Measurements from ENCODE around the gene C6orf15.
"Not testable (repeated sequence)": the region's sequence is repeated elsewhere in the genome, so short reads cannot be mapped to it uniquely, and the experiment has no call there.

Gene C6orf15

DNA sequence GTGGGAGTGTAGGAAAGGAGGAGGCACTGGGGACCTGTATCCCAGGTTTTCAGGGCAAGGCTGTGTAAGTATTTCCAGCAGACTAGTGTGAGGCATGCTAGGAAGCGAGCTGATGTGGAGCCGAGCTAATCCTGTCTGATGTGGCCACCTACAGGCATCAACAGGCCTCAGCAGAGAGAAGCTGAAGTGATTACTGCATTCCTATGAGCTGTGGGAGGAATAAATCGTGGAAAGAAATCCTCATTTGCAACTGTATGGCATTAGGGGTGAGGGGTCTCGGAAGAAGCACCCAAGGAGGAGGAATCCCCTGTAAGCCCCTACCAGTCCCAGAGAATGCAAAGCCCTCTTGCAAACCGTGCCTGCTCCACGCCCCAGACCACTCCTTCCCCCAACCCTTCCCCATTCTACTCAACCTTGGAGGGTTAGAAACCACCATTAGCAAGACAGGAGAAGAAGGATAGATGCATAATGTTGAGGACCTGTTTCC, 41.6 kb downstream of the C6orf15 start:
- Histone ChIP-seq H4K20me1 (ENCODE audit: insufficient read depth, low read length) (no peaks in the 10 kb centered on the region), H3K79me2 (ENCODE audit: insufficient read depth, low read length) (no peaks in the 10 kb centered on the region), H3F3A (ENCODE audit: insufficient read depth, low read length) (no peaks in the 10 kb centered on the region), H3K4me1 (ENCODE audit: insufficient read depth, low read length, severe bottlenecking) (no peaks in the 10 kb centered on the region), H2AFZ (ENCODE audit: low read length) (no peak overlapping the region), H3K9me3 (ENCODE audit: low read length) (no peaks in the 10 kb centered on the region), H3K4me3 (ENCODE audit: low read depth, low read length, poor library complexity, severe bottlenecking) (no peak overlapping the region), H3K27me3 (ENCODE audit: insufficient read depth, low read length) (0 out of 2 replicates have a peak, but pooled peaks cover 4% of the 10 kb centered on the region), H3K4me2 (ENCODE audit: low read length) (no peak overlapping the region), H3K36me3 (ENCODE audit: insufficient read depth, low read length) (no peaks in the 10 kb centered on the region), H3K9me2 (ENCODE audit: low read depth, low read length) (no peaks in the 10 kb centered on the region), H3K9ac (ENCODE audit: low read length) (no peak overlapping the region), H3K27ac (ENCODE audit: low read depth, low read length, poor library complexity, severe bottlenecking) (no peak overlapping the region)
- TF ChIP-seq EZH2 (IDR thresholded peaks at IDR 0.05; ENCODE audit: borderline replicate concordance, low read length), result no peak
- TF ChIP-seq, protein P1, sequence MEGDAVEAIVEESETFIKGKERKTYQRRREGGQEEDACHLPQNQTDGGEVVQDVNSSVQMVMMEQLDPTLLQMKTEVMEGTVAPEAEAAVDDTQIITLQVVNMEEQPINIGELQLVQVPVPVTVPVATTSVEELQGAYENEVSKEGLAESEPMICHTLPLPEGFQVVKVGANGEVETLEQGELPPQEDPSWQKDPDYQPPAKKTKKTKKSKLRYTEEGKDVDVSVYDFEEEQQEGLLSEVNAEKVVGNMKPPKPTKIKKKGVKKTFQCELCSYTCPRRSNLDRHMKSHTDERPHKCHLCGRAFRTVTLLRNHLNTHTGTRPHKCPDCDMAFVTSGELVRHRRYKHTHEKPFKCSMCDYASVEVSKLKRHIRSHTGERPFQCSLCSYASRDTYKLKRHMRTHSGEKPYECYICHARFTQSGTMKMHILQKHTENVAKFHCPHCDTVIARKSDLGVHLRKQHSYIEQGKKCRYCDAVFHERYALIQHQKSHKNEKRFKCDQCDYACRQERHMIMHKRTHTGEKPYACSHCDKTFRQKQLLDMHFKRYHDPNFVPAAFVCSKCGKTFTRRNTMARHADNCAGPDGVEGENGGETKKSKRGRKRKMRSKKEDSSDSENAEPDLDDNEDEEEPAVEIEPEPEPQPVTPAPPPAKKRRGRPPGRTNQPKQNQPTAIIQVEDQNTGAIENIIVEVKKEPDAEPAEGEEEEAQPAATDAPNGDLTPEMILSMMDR (IDR thresholded peaks at IDR 0.05; ENCODE audit: low read length), result peak; percentile 25; the same call in 1 of the 2 replicates

DNA sequence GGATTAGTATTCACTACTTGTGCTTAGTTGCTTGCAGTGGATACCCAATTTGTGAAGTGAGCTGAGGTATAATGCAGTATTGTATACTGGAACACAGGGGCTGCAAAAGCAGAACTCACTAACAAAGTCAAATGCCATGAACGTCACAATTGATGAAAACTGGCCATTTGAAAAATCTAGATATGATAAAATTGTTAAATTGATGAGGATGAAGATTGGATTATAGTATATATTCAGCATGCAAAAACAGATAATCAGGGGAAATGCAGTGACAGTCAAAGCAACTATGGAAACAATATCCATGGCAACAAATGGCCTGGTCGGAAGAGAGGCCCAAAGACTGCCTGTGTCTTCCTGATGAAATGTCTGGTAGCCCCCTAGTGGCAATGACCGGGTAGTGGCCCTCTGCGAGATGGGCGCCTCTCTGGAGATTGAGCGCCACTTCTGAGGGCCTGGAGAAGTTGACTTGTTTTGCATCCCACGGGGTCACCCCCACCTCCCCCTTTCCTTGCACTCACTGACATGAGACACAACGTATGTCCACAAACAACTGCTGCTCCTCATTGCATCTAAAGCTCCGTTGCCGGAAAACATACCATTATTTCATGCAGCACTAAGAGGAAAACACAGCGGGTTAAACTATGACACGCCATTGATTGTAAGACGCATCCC, 43.6 kb downstream of the C6orf15 start:
- no peak overlapping the region for H3K4me2 ChIP-seq (ENCODE audit: low read length)
- H3K27me3 ChIP-seq (ENCODE audit: insufficient read depth, low read length), result 0 out of 2 replicates have a peak, but pooled peaks cover 4% of the 10 kb centered on the region
- H3F3A ChIP-seq (ENCODE audit: insufficient read depth, low read length), result no peaks in the 10 kb centered on the region
- no peak overlapping the region for H3K4me3 ChIP-seq (ENCODE audit: low read depth, low read length, poor library complexity, severe bottlenecking)
- H3K79me2 ChIP-seq (ENCODE audit: insufficient read depth, low read length), result no peaks in the 10 kb centered on the region
- TF ChIP-seq EZH2 (IDR thresholded peaks at IDR 0.05; ENCODE audit: borderline replicate concordance, low read length), result no peak
- TF ChIP-seq, protein P1 (IDR thresholded peaks at IDR 0.05; ENCODE audit: low read length), result peak; percentile 83
- H3K4me1 ChIP-seq (ENCODE audit: insufficient read depth, low read length, severe bottlenecking), result no peaks in the 10 kb centered on the region
- no peak overlapping the region for H2AFZ ChIP-seq (ENCODE audit: low read length)
- H4K20me1 ChIP-seq (ENCODE audit: insufficient read depth, low read length), result no peaks in the 10 kb centered on the region
- no peak overlapping the region for H3K27ac ChIP-seq (ENCODE audit: low read depth, low read length, poor library complexity, severe bottlenecking)
- H3K9ac ChIP-seq (ENCODE audit: low read length), result no peak overlapping the region
- H3K9me3 ChIP-seq (ENCODE audit: low read length), result no peaks in the 10 kb centered on the region
- no peaks in the 10 kb centered on the region for H3K9me2 ChIP-seq (ENCODE audit: low read depth, low read length)
- no peaks in the 10 kb centered on the region for H3K36me3 ChIP-seq (ENCODE audit: insufficient read depth, low read length)

- H3K9me3 ChIP-seq (ENCODE audit: low read length); H4K20me1 ChIP-seq (ENCODE audit: insufficient read depth, low read length); H3K79me2 ChIP-seq (ENCODE audit: insufficient read depth, low read length); H3K36me3 ChIP-seq (ENCODE audit: insufficient read depth, low read length); H3F3A ChIP-seq (ENCODE audit: insufficient read depth, low read length); H3K27ac ChIP-seq (ENCODE audit: low read depth, low read length, poor library complexity, severe bottlenecking); H2AFZ ChIP-seq (ENCODE audit: low read length); H3K9me2 ChIP-seq (ENCODE audit: low read depth, low read length); H3K4me3 ChIP-seq (ENCODE audit: low read depth, low read length, poor library complexity, severe bottlenecking); H3K4me1 ChIP-seq (ENCODE audit: insufficient read depth, low read length, severe bottlenecking); H3K27me3 ChIP-seq (ENCODE audit: insufficient read depth, low read length); H3K9ac ChIP-seq (ENCODE audit: low read length); H3K4me2 ChIP-seq (ENCODE audit: low read length): not testable (repeated sequence)
Observed at GRCh38 chr6:31067891-31068668, 44.3 kb downstream of the C6orf15 start.

DNA sequence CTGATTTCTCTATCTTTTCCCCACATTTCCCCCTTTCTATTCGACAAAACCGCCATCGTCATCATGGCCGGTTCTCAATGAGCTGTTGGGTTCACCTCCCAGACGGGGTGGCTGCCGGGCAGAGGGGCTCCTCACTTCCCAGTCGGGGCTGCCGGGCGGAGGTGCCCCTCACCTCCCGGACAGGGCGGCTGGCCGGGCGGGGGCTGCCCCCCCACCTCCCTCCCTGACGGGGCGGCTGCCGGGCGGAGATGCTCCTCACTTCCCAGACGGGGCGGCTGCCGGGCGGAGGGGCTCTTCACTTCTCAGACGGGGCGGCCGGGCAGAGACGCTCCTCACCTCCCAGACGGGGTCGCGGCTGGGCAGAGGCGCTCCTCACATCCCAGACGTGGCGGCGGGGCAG, 45.3 kb downstream of the C6orf15 start:
- not testable (repeated sequence) for H3K9me2 ChIP-seq (ENCODE audit: low read depth, low read length); H3K4me3 ChIP-seq (ENCODE audit: low read depth, low read length, poor library complexity, severe bottlenecking); H2AFZ ChIP-seq (ENCODE audit: low read length); H3K4me2 ChIP-seq (ENCODE audit: low read length); H3K27ac ChIP-seq (ENCODE audit: low read depth, low read length, poor library complexity, severe bottlenecking); H3K36me3 ChIP-seq (ENCODE audit: insufficient read depth, low read length); H3F3A ChIP-seq (ENCODE audit: insufficient read depth, low read length); H3K4me1 ChIP-seq (ENCODE audit: insufficient read depth, low read length, severe bottlenecking); H3K79me2 ChIP-seq (ENCODE audit: insufficient read depth, low read length); H3K9ac ChIP-seq (ENCODE audit: low read length); H4K20me1 ChIP-seq (ENCODE audit: insufficient read depth, low read length); H3K27me3 ChIP-seq (ENCODE audit: insufficient read depth, low read length); H3K9me3 ChIP-seq (ENCODE audit: low read length)
